Thoracic aorta (tissue), 2 donors: Measurements from ENCODE around the gene ITM2C. TPM values are rescaled to one million over a fixed set of nuclear protein-coding genes. Genes with fewer than 3 reads are reported as not detected.
A peak's percentile ranks its signal among the peaks of the same experiment; 100 is the strongest.

Experiments used
- ATAC-seq: fragments of 150-250 bp; one replicate; pipeline ENCODE4 v1.8.0; 2017; ENCODE audit warnings: low read depth; ENCODE audit not compliant: insufficient number of reproducible peaks, low FRiP score
- DNase-seq: peaks from one replicate; pipeline ENCODE4 v3.0.0-alpha.2; 2020; ENCODE audit warnings: low spot score
- H3K27ac ChIP-seq, 2 donors: fragments of 200-600 bp; sonication (generic); 1 replicate in 1 of 2; 2 replicates in 1 of 2; pipeline ENCODE4 v1.5.1; 2016; ENCODE audit warnings: mild to moderate bottlenecking in 2 of 2, moderate library complexity in 2 of 2
- H3K27me3 ChIP-seq: fragments of 200-600 bp; sonication (generic); replicated peaks from 2 replicates; pipeline ENCODE4 v1.6.0; 2016; ENCODE audit warnings: mild to moderate bottlenecking; ENCODE audit not compliant: insufficient read depth
- H3K36me3 ChIP-seq: fragments of 200-600 bp; sonication (generic); one replicate; pipeline ENCODE4 v1.5.1; 2016
- H3K4me1 ChIP-seq, 2 donors: fragments of 200-600 bp; sonication (generic); 1 replicate in 1 of 2; 2 replicates in 1 of 2; pipeline versions ENCODE4 v1.5.1 to v1.6.0; 2016; ENCODE audit warnings: low read depth in 2 of 2, mild to moderate bottlenecking in 1 of 2; ENCODE audit not compliant: control insufficient read depth in 1 of 2
- H3K4me3 ChIP-seq: fragments of 200-600 bp; sonication (generic); 2 replicates; pipeline ENCODE4 v1.5.1; 2016; ENCODE audit warnings: mild to moderate bottlenecking
- H3K9me3 ChIP-seq: fragments of 200-600 bp; sonication (generic); 2 replicates; pipeline ENCODE4 v1.5.1; 2016
- total RNA-seq, 2 donors: library from RNA; depleted of rRNA; stranded (reverse); fragments of >200 nt; gene quantifications; one replicate each; pipeline versions ENCODE4 v1.1.0 to v1.2.3, GENCODE V29; 2016
- TF ChIP-seq, protein P1 (sequence below): fragments of 200-600 bp; sonication (generic); IDR thresholded peaks from one replicate; pipeline ENCODE4 v1.5.1; 2019; ENCODE audit warnings: antibody characterized with exemption

Gene ITM2C
- total RNA-seq, 2 donors from 2014 or later, result 65.5 to 70.6 TPM

DNA sequence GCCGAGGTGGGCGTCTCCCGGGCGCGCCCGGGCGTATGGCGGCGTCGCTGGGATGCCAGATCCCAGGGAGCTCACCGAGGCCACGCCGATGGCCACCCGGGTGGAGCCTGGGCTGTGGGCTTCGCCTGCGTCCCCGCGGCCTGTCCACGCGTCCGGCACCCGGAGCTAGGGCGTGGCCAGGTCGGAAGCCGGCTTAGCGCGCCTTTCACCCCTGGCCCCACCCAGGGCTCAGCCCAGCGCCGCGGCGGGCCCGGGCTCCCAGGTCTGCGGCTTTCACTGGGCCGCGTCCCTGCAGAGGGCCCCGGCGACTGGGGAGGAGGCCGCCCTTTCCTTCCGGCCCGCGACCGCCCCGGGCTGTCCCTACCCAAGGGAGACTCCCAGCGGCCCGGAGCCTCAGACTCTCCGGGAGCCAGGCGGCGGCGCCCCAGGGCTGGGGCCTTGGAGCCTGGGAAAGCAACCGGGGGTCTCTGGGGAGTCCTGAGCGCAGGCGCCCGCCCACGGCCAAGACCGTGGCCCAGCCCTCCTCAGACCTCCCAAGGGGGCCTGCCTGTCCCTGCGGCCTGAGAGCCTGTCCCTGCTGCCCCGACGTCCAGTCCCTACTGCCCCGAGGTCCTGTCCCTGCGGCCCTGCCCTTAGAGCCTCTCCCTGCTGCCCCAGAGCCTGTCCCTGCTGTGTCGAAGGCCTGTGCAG lies 36.3 kb upstream of the ITM2C start:
- peak overlapping the region; percentile 61 for H3K4me3 ChIP-seq
- peaks cover 9% of the 10 kb centered on the region for H3K27me3 ChIP-seq
- H3K27ac ChIP-seq, result no peak overlapping the region
- no peak for ATAC-seq
- no peak for DNase-seq
- peaks cover 3 to 15% of the 10 kb centered on the region in 2 donors for H3K4me1 ChIP-seq
- no peaks in the 10 kb centered on the region for H3K36me3 ChIP-seq
- TF ChIP-seq, protein P1, sequence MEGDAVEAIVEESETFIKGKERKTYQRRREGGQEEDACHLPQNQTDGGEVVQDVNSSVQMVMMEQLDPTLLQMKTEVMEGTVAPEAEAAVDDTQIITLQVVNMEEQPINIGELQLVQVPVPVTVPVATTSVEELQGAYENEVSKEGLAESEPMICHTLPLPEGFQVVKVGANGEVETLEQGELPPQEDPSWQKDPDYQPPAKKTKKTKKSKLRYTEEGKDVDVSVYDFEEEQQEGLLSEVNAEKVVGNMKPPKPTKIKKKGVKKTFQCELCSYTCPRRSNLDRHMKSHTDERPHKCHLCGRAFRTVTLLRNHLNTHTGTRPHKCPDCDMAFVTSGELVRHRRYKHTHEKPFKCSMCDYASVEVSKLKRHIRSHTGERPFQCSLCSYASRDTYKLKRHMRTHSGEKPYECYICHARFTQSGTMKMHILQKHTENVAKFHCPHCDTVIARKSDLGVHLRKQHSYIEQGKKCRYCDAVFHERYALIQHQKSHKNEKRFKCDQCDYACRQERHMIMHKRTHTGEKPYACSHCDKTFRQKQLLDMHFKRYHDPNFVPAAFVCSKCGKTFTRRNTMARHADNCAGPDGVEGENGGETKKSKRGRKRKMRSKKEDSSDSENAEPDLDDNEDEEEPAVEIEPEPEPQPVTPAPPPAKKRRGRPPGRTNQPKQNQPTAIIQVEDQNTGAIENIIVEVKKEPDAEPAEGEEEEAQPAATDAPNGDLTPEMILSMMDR, result no peak
- H3K9me3 ChIP-seq, result peaks cover 4% of the 10 kb centered on the region

DNA sequence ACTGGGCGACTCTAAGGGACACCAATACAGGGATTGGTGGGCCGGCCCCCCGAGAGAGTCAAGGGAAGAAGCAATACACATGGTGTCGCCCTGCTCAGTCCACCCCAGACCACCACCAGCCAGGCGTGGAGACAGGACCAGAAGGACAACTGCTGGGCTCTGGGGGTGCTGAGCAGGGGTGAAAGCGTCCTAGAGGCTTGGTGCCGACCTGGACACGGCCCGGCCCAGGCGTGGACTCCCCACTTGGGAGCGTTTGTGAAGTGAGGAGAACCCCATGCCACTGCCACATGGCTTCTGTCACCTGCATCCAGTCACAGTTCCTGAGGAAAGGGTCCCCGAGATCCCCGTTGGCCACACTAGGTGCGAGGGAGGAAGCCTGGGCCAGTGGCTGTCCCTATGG lies 35.4 kb upstream of the ITM2C start:
- ATAC-seq (no peak), DNase-seq (no peak)
- peaks cover 9% of the 10 kb centered on the region for H3K27me3 ChIP-seq
- peaks cover 4% of the 10 kb centered on the region for H3K9me3 ChIP-seq
- H3K4me1 ChIP-seq, result peaks cover 3 to 12% of the 10 kb centered on the region in 2 donors
- H3K36me3 ChIP-seq, result no peaks in the 10 kb centered on the region
- H3K27ac ChIP-seq, result no peak overlapping the region
- no peak overlapping the region for H3K4me3 ChIP-seq
- TF ChIP-seq, protein P1, result no peak

DNA sequence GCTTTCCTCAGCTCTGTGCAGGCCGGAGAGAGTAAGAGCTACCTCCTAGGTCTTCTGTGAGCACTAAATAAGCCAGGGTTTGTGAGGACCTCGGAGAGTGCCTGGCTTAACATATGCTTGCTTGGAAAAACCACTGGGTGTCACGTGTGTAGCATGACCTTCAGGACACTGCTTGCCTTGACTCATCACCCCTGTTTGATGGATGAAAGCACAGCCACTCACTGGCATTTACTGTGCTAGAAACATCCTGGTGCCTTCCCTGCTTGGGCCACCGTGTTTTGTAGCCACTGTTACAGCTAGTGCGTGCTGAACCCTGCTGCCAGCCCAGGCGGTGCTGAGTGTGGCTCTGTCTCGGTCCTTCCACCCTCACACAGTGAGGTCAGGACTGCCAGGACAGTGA lies 34.8 kb upstream of the ITM2C start:
- ATAC-seq, result no peak
- Histone ChIP-seq H3K27ac (no peak overlapping the region), H3K36me3 (no peaks in the 10 kb centered on the region), H3K9me3 (peaks cover 4% of the 10 kb centered on the region), H3K27me3 (peaks cover 9% of the 10 kb centered on the region), H3K4me1 (peaks cover 3 to 12% of the 10 kb centered on the region in 2 donors), H3K4me3 (no peak overlapping the region)
- TF ChIP-seq, protein P1, result no peak
- no peak for DNase-seq

DNA sequence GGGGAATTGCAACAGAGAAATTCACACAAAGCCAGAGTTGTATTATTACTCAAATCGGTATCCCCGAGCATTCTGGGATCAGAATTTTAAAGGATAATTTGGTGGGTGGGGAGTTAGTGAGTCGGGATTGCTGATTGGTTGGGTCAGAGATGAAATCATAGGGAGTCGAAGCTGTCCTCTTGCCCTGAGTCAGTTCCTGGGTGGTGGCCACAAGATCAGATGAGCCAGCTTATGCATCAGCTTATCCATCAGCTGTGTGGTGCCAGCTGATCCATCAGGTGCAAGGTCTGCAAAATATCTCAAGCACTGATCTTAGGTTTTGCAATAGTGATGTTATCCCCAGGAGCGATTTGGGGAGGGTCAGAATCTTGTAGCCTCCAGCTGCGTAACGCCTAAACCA lies 34.3 kb upstream of the ITM2C start:
- H3K4me1 ChIP-seq, result peaks cover 3 to 12% of the 10 kb centered on the region in 2 donors
- H3K27me3 ChIP-seq, result peaks cover 9% of the 10 kb centered on the region
- TF ChIP-seq, protein P1, result no peak
- DNase-seq, result no peak
- ATAC-seq, result no peak
- no peaks in the 10 kb centered on the region for H3K36me3 ChIP-seq
- H3K4me3 ChIP-seq, result no peak overlapping the region
- peaks cover 4% of the 10 kb centered on the region for H3K9me3 ChIP-seq
- H3K27ac ChIP-seq, result no peak overlapping the region

DNA sequence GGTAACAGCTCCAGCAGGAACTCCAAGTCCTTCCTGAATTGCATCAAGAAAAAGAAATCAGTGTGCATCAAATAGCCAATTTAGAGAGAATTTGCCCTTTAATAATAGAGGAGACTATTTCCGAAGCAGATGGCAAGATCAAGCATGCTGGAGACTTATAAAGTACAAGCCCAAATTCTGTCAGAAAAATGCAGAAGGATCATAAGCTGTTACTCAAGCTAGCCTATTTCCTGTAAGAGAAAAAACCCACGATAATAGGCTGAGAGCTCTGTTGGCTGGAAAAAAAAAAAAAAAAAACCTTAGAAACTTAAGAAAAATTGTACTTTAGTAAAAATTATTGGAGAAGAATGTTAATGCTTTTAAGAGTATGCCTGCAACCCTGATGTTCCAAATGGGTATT lies 24.4 kb upstream of the ITM2C start:
- Histone ChIP-seq H3K27ac (no peak overlapping the region), H3K27me3 (no peaks in the 10 kb centered on the region), H3K4me1 (no peaks in the 10 kb centered on the region), H3K9me3 (peaks cover 7% of the 10 kb centered on the region), H3K36me3 (no peaks in the 10 kb centered on the region), H3K4me3 (no peak overlapping the region)
- TF ChIP-seq, protein P1, result no peak
- ATAC-seq (no peak), DNase-seq (no peak)
